Measurements from ENCODE around the gene ZNF787. TPM values are rescaled to one million over a fixed set of nuclear protein-coding genes. Genes with fewer than 3 reads are reported as not detected.

The ZNF787 gene
- total RNA-seq, 1 donor from 2014 or later, result 33.9 TPM

DNA sequence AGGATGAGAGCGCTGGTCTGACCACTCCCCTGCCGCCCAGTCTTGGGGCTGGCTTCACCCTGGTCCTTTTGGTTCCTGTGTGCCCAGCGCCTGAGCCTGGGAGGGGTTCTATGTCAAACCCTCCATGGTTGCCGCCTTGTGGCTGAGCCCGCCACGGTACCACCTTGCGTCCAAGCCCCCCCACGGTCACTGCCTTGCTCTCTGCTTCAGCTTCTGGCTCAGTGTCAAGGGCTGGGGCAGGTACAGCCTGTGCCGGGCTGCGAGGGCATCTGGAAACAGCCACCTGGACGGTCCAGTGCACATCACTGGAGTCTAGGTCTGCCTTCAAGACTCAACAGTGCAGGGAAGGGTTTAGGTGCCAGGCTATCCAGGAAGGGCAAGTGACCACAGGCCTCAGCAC, 40.4 kb upstream of the ZNF787 start:
- Mint-ChIP-seq H3K9me3 (ENCODE audit: low read depth) (no peaks in the 10 kb centered on the region), H3K4me3 (ENCODE audit: low read depth) (no peak overlapping the region), H3K27ac (no peak overlapping the region), H3K36me3 (ENCODE audit: insufficient read depth) (peaks cover 9% of the 10 kb centered on the region), H3K27me3 (no peaks in the 10 kb centered on the region), H3K4me1 (ENCODE audit: low read depth) (no peaks in the 10 kb centered on the region)
- no peak for DNase-seq (ENCODE audit: low spot score, unreplicated experiment)
- TF ChIP-seq, protein P1, sequence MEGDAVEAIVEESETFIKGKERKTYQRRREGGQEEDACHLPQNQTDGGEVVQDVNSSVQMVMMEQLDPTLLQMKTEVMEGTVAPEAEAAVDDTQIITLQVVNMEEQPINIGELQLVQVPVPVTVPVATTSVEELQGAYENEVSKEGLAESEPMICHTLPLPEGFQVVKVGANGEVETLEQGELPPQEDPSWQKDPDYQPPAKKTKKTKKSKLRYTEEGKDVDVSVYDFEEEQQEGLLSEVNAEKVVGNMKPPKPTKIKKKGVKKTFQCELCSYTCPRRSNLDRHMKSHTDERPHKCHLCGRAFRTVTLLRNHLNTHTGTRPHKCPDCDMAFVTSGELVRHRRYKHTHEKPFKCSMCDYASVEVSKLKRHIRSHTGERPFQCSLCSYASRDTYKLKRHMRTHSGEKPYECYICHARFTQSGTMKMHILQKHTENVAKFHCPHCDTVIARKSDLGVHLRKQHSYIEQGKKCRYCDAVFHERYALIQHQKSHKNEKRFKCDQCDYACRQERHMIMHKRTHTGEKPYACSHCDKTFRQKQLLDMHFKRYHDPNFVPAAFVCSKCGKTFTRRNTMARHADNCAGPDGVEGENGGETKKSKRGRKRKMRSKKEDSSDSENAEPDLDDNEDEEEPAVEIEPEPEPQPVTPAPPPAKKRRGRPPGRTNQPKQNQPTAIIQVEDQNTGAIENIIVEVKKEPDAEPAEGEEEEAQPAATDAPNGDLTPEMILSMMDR (IDR thresholded peaks at IDR 0.05; ENCODE audit: unreplicated experiment), result no peak

DNA sequence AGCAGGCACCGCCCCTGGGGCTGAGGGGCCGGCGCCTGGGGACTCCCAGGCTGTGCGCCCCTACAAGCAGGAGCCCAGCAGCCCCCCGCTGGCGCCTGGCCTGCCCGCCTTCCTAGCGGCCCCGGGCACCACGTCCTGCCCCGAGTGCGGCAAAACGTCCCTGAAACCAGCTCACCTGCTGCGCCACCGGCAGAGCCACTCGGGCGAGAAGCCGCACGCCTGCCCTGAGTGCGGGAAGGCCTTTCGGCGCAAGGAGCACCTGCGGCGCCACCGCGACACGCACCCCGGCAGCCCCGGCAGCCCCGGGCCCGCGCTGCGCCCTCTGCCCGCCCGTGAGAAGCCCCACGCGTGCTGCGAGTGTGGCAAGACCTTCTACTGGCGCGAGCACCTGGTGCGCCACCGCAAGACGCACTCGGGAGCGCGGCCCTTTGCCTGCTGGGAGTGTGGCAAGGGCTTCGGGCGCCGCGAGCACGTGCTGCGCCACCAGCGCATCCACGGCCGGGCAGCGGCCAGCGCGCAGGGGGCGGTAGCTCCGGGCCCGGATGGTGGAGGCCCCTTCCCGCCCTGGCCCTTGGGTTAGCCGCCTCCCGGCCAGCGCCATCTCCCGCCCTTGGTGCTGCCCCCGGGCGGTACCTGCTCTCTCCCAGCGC, 38.7 kb upstream of the ZNF787 start:
- peaks cover 15% of the 10 kb centered on the region for H3K36me3 Mint-ChIP-seq (ENCODE audit: insufficient read depth)
- TF ChIP-seq, protein P1 (IDR thresholded peaks at IDR 0.05; ENCODE audit: unreplicated experiment), result no peak
- DNase-seq (ENCODE audit: low spot score, unreplicated experiment), result no peak
- no peaks in the 10 kb centered on the region for H3K9me3 Mint-ChIP-seq (ENCODE audit: low read depth)
- no peak overlapping the region for H3K27ac Mint-ChIP-seq
- no peaks in the 10 kb centered on the region for H3K27me3 Mint-ChIP-seq
- no peaks in the 10 kb centered on the region for H3K4me1 Mint-ChIP-seq (ENCODE audit: low read depth)
- H3K4me3 Mint-ChIP-seq (ENCODE audit: low read depth), result no peak overlapping the region

DNA sequence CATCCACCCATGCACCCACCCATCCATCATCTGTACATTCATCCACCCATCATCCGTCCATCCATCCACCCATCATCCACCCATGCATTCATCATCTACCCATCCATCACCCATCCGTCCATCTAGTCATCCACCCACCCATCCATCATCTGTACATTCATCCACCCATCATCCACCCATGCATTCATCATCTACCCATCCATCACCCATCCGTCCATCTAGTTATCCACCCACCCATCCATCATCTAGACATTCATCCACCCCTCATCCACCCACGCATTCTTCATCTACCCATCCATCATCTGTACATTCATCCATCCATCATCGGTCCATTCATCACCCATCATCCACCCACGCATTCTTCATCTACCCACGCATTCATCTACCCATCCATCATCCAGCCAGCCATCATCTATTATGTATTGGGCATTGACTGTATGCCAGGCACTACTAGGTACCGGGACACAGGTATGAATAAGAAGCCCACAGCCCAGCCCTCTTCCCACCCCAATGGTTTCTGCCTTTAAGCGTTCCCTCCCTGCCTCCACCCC, 38.0 kb upstream of the ZNF787 start:
- TF ChIP-seq, protein P1 (IDR thresholded peaks at IDR 0.05; ENCODE audit: unreplicated experiment), result no peak
- no peaks in the 10 kb centered on the region for H3K9me3 Mint-ChIP-seq (ENCODE audit: low read depth)

DNA sequence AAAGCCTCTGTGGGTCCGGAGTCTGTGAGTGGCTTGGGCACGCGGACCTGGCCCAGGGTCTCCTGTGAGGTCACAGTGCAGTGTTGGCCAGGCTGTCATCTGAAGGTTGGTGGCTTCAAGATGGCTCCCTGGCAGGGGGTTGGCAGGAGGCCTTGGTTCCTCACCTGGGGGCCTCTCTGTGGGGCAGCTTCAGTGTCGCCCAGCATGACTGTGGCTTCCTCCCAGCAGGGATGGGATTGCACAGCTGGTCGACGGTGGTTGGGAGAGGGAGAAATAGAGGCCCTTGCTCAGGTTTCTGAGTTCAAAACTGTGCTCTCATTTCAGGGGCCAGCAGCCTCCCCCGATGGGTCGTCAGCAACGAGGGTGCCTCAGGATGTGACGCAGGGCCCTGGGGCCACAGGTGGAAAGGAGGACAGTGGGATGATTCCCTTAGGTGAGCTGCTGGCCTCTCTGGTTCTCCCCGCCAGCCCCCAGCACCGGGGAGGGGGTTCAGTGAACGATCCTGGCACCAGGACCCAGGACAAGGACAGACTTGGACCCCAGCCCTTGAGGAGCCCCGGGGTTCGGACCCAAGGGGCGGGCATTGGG, 37.2 kb upstream of the ZNF787 start:
- TF ChIP-seq, protein P1 (IDR thresholded peaks at IDR 0.05; ENCODE audit: unreplicated experiment), result no peak
- Mint-ChIP-seq H3K4me1 (ENCODE audit: low read depth) (peaks cover 2% of the 10 kb centered on the region), H3K27ac (peak overlapping the region; percentile 56), H3K27me3 (no peaks in the 10 kb centered on the region), H3K4me3 (ENCODE audit: low read depth) (no peak overlapping the region), H3K36me3 (ENCODE audit: insufficient read depth) (peaks cover 15% of the 10 kb centered on the region), H3K9me3 (ENCODE audit: low read depth) (no peaks in the 10 kb centered on the region)
- no peak for DNase-seq (ENCODE audit: low spot score, unreplicated experiment)

More for the DNA sequence above, 38.0 kb upstream of the ZNF787 start:
- no peak overlapping the region for H3K4me3 Mint-ChIP-seq (ENCODE audit: low read depth)
- H3K4me1 Mint-ChIP-seq (ENCODE audit: low read depth), result no peaks in the 10 kb centered on the region
- H3K27ac Mint-ChIP-seq, result peak overlapping the region; percentile 73
- no peaks in the 10 kb centered on the region for H3K27me3 Mint-ChIP-seq
- no peak for DNase-seq (ENCODE audit: low spot score, unreplicated experiment)
- peaks cover 15% of the 10 kb centered on the region for H3K36me3 Mint-ChIP-seq (ENCODE audit: insufficient read depth)

DNA sequence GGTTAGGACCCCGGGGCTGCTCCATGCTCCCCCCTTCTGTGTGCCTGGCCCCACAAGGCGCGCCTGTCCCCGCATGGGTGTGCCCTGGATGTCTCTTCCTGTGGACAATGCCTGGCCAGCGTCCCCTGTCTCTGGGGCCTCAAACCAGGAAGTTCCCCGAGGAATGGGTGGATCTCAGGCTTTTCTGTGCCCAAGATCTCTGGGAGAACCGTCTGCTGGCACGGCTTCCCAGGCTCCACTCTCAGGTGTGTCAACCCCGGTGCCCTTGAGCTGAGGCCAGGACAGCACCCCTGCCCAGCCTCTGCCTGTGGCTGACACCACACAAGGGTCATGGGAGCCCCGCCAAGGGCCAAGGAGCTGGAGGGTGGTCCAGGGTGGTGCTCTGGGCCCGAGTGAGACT, 35.7 kb upstream of the ZNF787 start:
- Mint-ChIP-seq H3K4me1 (ENCODE audit: low read depth) (peaks cover 4% of the 10 kb centered on the region), H3K27ac (no peak overlapping the region), H3K36me3 (ENCODE audit: insufficient read depth) (peaks cover 18% of the 10 kb centered on the region), H3K4me3 (ENCODE audit: low read depth) (no peak overlapping the region), H3K9me3 (ENCODE audit: low read depth) (no peaks in the 10 kb centered on the region), H3K27me3 (no peaks in the 10 kb centered on the region)
- no peak for DNase-seq (ENCODE audit: low spot score, unreplicated experiment)
- TF ChIP-seq, protein P1 (IDR thresholded peaks at IDR 0.05; ENCODE audit: unreplicated experiment), result no peak

Data from progenitor cell of endocrine pancreas (in vitro differentiated cells).